ENCODE measurements around the gene LY6G6F. TPM values are rescaled to one million over a fixed set of nuclear protein-coding genes. Genes with fewer than 3 reads are reported as not detected.
A peak's percentile ranks its signal among the peaks of the same experiment; 100 is the strongest.

LY6G6F gene
- total and polyA plus RNA-seq, 2 donors (not counting 3 experiments of a cell fraction or from before 2014, with no cell fraction given), result not detected

DNA sequence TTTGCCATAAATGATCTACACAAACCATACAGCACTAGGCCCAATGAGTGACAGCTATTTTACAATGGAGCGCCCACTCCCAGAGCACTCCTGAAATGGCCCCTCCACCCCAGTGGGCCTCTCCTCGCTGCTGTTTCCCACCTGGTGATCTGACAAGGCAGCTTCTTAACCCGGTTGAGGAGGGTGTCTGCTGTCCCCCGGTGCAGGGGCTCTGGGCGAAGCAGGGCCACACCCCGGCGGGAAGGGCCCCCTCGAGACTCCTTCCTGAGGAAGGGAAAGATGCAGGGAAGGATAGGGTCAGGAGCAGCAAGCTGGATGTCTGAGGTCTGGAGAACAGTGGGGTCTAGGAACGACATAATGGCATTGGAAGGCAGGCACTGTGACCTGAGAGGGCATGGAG lies 13.8 kb upstream of the LY6G6F start:
- intact Hi-C loops (cut with micrococcal nuclease), result no loop called here
- H3K27ac ChIP-seq (ENCODE audit: insufficient read depth, low read depth, low read length), result no peak overlapping the region
- FAIRE-seq (no peak), DNase-seq (ENCODE audit: low read depth, low spot score) (no peak)
- H3K27me3 ChIP-seq (ENCODE audit: control insufficient read depth in 2 of 2, insufficient read depth in 2 of 2, low read length in 2 of 2), result no peaks in the 10 kb centered on the region
- H3K36me3 ChIP-seq (ENCODE audit: control insufficient read depth in 2 of 2, extremely low read depth in 1 of 2, insufficient read depth in 2 of 2, low read length in 2 of 2), result peaks cover 6 to 43% of the 10 kb centered on the region in 2 experiments
- no peaks in the 10 kb centered on the region for H3K79me2 ChIP-seq (ENCODE audit: control insufficient read depth, insufficient read depth, low read length)
- dilution Hi-C loops (cut with MboI; ENCODE audit: extremely low pct_ligation_motif_present, low sequenced_read_pairs), result no loop called here
- TF ChIP-seq, protein P1, sequence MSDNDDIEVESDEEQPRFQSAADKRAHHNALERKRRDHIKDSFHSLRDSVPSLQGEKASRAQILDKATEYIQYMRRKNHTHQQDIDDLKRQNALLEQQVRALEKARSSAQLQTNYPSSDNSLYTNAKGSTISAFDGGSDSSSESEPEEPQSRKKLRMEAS (IDR thresholded peaks at IDR 0.05; ENCODE audit: insufficient read depth, insufficient read length), result no peak
- no peak for TF ChIP-seq POLR2A (IDR thresholded peaks at IDR 0.05; ENCODE audit: low read depth, low read length)
- H3K9ac ChIP-seq (replicated peaks; ENCODE audit: extremely low read depth, insufficient read depth, low read length), result no peak overlapping the region
- H4K20me1 ChIP-seq (replicated peaks; ENCODE audit: control insufficient read depth, extremely low read depth, insufficient read depth, low read length), result no peaks in the 10 kb centered on the region
- H2AFZ ChIP-seq (ENCODE audit: low read depth, low read length), result no peak overlapping the region
- H3K9me3 ChIP-seq (replicated peaks; ENCODE audit: control insufficient read depth, insufficient read depth, low read length), result no peaks in the 10 kb centered on the region
- no peak overlapping the region for H3K4me2 ChIP-seq (ENCODE audit: insufficient read depth, low read length)
- ChIA-PET POLR2A (no interaction called here), CTCF (interaction anchor here (1.4 to 2.2 kb wide), 3 partner anchors 8 to 137 kb away, joined by 4 to 10 read pairs (median 4); no protein-coding TSS in a partner anchor)
- no peaks in the 10 kb centered on the region for H3K9me1 ChIP-seq (replicated peaks; ENCODE audit: control insufficient read depth, extremely low read depth, insufficient read depth, low read length)
- H3K4me3 ChIP-seq (replicated peaks in 1 of 3; ENCODE audit: insufficient read depth in 1 of 3, low read depth in 1 of 3, low read length in 3 of 3), result no peak overlapping the region
- H3K4me1 ChIP-seq (ENCODE audit: control insufficient read depth, extremely low read depth, insufficient read depth, low read length), result peaks cover 10% of the 10 kb centered on the region
- BruUV-seq (replicated peaks), result no TSS peak

DNA sequence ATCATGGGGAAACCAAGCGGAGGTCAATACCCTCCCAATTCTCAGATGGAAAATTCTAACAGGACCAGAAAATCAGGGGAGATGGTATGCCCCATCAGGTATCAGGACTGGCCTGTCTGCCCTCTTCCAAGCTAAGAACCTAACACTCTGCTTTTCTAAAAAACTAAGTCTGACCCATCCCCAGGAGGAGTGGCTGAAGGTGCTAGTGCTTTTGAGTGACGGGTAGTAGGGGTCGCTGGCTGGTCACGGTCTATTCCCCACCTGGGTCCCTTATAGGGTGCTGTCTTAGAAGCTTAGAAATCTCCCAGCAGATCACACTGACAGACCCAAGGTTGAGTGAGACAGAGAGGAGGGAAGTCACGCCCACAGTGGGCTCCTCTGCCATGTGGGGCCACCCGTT lies 13.1 kb upstream of the LY6G6F start:
- H3K27me3 ChIP-seq (ENCODE audit: control insufficient read depth in 2 of 2, insufficient read depth in 2 of 2, low read length in 2 of 2), result no peaks in the 10 kb centered on the region
- ChIA-PET POLR2A (no interaction called here), CTCF (interaction anchor here (1.0 to 2.2 kb wide), 4 partner anchors 9 to 136 kb away, joined by 3 to 10 read pairs (median 4); no protein-coding TSS in a partner anchor)
- H3K4me2 ChIP-seq (ENCODE audit: insufficient read depth, low read length), result no peak overlapping the region
- FAIRE-seq, result peak; percentile 33
- H4K20me1 ChIP-seq (replicated peaks; ENCODE audit: control insufficient read depth, extremely low read depth, insufficient read depth, low read length), result no peaks in the 10 kb centered on the region
- H3K27ac ChIP-seq (ENCODE audit: insufficient read depth, low read depth, low read length), result no peak overlapping the region
- intact Hi-C loops (cut with micrococcal nuclease) (no loop called here), dilution Hi-C loops (cut with MboI; ENCODE audit: extremely low pct_ligation_motif_present, low sequenced_read_pairs) (no loop called here)
- H3K4me1 ChIP-seq (ENCODE audit: control insufficient read depth, extremely low read depth, insufficient read depth, low read length), result peaks cover 10% of the 10 kb centered on the region
- no peak overlapping the region for H3K4me3 ChIP-seq (replicated peaks in 1 of 3; ENCODE audit: insufficient read depth in 1 of 3, low read depth in 1 of 3, low read length in 3 of 3)
- H3K79me2 ChIP-seq (ENCODE audit: control insufficient read depth, insufficient read depth, low read length), result no peaks in the 10 kb centered on the region
- H3K36me3 ChIP-seq (ENCODE audit: control insufficient read depth in 2 of 2, extremely low read depth in 1 of 2, insufficient read depth in 2 of 2, low read length in 2 of 2), result peaks cover 6 to 37% of the 10 kb centered on the region in 2 experiments
- DNase-seq (ENCODE audit: low read depth, low spot score), result no peak
- TF ChIP-seq MYC (IDR thresholded peaks at IDR 0.05; ENCODE audit: low read depth, low read length) (no peak), JUN (IDR thresholded peaks at IDR 0.05; ENCODE audit: borderline replicate concordance, insufficient read depth, insufficient read length, low read depth) (no peak), POLR2A (IDR thresholded peaks at IDR 0.05; ENCODE audit: low read depth, low read length) (no peak), EZH2 (IDR thresholded peaks at IDR 0.05; ENCODE audit: borderline replicate concordance, low read depth, low read length, severe bottlenecking) (no peak), POLR2AphosphoS5 (IDR thresholded peaks at IDR 0.05; ENCODE audit: insufficient read depth, low read depth, low read length) (no peak), GATA2 (IDR thresholded peaks at IDR 0.05; ENCODE audit: insufficient read depth, insufficient read length, low read depth, low read length) (no peak), FOS (IDR thresholded peaks at IDR 0.05; ENCODE audit: borderline replicate concordance, insufficient read depth, low read length) (no peak)
- TF ChIP-seq, protein P2, sequence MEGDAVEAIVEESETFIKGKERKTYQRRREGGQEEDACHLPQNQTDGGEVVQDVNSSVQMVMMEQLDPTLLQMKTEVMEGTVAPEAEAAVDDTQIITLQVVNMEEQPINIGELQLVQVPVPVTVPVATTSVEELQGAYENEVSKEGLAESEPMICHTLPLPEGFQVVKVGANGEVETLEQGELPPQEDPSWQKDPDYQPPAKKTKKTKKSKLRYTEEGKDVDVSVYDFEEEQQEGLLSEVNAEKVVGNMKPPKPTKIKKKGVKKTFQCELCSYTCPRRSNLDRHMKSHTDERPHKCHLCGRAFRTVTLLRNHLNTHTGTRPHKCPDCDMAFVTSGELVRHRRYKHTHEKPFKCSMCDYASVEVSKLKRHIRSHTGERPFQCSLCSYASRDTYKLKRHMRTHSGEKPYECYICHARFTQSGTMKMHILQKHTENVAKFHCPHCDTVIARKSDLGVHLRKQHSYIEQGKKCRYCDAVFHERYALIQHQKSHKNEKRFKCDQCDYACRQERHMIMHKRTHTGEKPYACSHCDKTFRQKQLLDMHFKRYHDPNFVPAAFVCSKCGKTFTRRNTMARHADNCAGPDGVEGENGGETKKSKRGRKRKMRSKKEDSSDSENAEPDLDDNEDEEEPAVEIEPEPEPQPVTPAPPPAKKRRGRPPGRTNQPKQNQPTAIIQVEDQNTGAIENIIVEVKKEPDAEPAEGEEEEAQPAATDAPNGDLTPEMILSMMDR (IDR thresholded peaks at IDR 0.05; ENCODE audit: extremely low read depth in 1 of 2, insufficient read depth in 1 of 2, low read depth in 1 of 2, low read length in 2 of 2), result no peak
- TF ChIP-seq, protein P1 (IDR thresholded peaks at IDR 0.05; ENCODE audit: insufficient read depth, insufficient read length), result no peak
- no peak overlapping the region for H2AFZ ChIP-seq (ENCODE audit: low read depth, low read length)
- H3K9ac ChIP-seq (replicated peaks; ENCODE audit: extremely low read depth, insufficient read depth, low read length), result no peak overlapping the region
- H3K9me1 ChIP-seq (replicated peaks; ENCODE audit: control insufficient read depth, extremely low read depth, insufficient read depth, low read length), result no peaks in the 10 kb centered on the region
- BruUV-seq (replicated peaks), result no TSS peak
- no peaks in the 10 kb centered on the region for H3K9me3 ChIP-seq (replicated peaks; ENCODE audit: control insufficient read depth, insufficient read depth, low read length)

All from endothelial cell of umbilical vein (primary cell).